Right lobe of liver (tissue), 6 donors: ENCODE results near the gene ZNF644. TPM values are rescaled to one million over a fixed set of nuclear protein-coding genes. Genes with fewer than 3 reads are reported as not detected.

Experiments used
- ATAC-seq, 4 donors: fragments of 200-7000 bp; cut with Tn5 transposase; one replicate each; pipeline ENCODE4 v1.9.1; 2020; ENCODE audit warnings: mild to moderate bottlenecking in 4 of 4, moderate library complexity in 4 of 4
- DNase-seq, 3 donors: peaks; one replicate each; pipeline ENCODE4 v3.0.0-alpha.2; 2020
- H3K27ac ChIP-seq, 3 donors: fragments of 200-600 bp; one replicate each; pipeline ENCODE4 v1.8.0; 2022
- H3K27me3 ChIP-seq, 2 donors: fragments of 200-600 bp; one replicate each; pipeline ENCODE4 v1.8.0; 2022
- H3K36me3 ChIP-seq, 4 donors: fragments of 200-600 bp; sonication (generic) in 1 of 4; one replicate each; pipeline versions ENCODE4 v1.5.1 to v1.8.0; 2017 to 2022; ENCODE audit warnings: control low read depth in 1 of 4
- H3K4me1 ChIP-seq, 4 donors: fragments of 200-600 bp; sonication (generic) in 1 of 4; one replicate each; pipeline versions ENCODE4 v1.5.1 to v1.8.0; 2017 to 2022; ENCODE audit warnings: control low read depth in 1 of 4
- H3K4me3 ChIP-seq, 3 donors: fragments of 200-600 bp; one replicate each; pipeline ENCODE4 v1.8.0; 2022
- H3K9me3 ChIP-seq, 4 donors: fragments of 200-600 bp; sonication (generic) in 1 of 4; one replicate each; pipeline versions ENCODE4 v1.5.1 to v1.8.0; 2017 to 2022; ENCODE audit warnings: control low read depth in 1 of 4
- CTCF ChIP-seq, 4 donors: fragments of 200-600 bp in 3 of 4; fragments of 450-650 bp in 1 of 4; IDR thresholded peaks; one replicate each; pipeline versions ENCODE4 v1.5.1 to v1.8.0; 2016 to 2022; ENCODE audit warnings: antibody characterized with exemption in 4 of 4, mild to moderate bottlenecking in 2 of 4
- POLR2A ChIP-seq: fragments of 450-650 bp; IDR thresholded peaks from one replicate; pipeline ENCODE4 v1.6.1; 2017; ENCODE audit warnings: antibody characterized with exemption, mild to moderate bottlenecking
- WGBS: methylation state at CpG from one replicate; pipeline ENCODE4 v1.1.6; 2018; ENCODE audit warnings: low coverage, low lambda C conversion rate; ENCODE audit not compliant: insufficient coverage; ENCODE audit errors: missing lambda C conversion rate; 5-methylcytosine and 5-hydroxymethylcytosine counted together
- intact Hi-C, 2 donors: fragments of 100-400 bp; cut with DNase I; formaldehyde crosslinking; loops; one replicate each; pipeline versions ENCODE4 v1.11.2 to v1.14.1; 2022
- total RNA-seq, 6 experiments: library from RNA; depleted of rRNA in 2 of 6; stranded (reverse); fragments of >200 nt in 2 of 6; fragmentation: NEBNext Ultra II Directional in 3 of 6; extraction: Animal tissue kit (Norgen Biotek cat#: 25700) in 3 of 6; gene quantifications; one replicate each; pipeline versions ENCODE4 v1.1.0 to v1.2.4, GENCODE V29; 2016 to 2023
- donor health status: DM: no; HTN: yes; CAD: no.
- donor health status: DM: no; HTN: no; CAD: no.
- donor health status: DM: no; HTN: no; CAD: no.
- donor health status: DM: no; HTN: yes; CAD: no.
- donor health status: DM: no; HTN: yes; CAD: no.

Gene ZNF644
- total RNA-seq, 6 experiments from 2014 or later: 19.3 to 26.9 (median 19.9) TPM

- ATAC-seq (no peak), DNase-seq (no peak)
- Histone ChIP-seq H3K27me3 (no peaks in the 10 kb centered on the region), H3K4me1 (peaks cover 0 to 19% (median 0%) of the 10 kb centered on the region in 4 donors), H3K4me3 (no peak overlapping the region), H3K9me3 (peaks cover 0 to 6% (median 0%) of the 10 kb centered on the region in 4 donors), H3K27ac (no peak overlapping the region), H3K36me3 (no peaks in the 10 kb centered on the region)
- intact Hi-C loops: no loop called here
- TF ChIP-seq CTCF (IDR thresholded peaks at IDR 0.05): no peak
- TF ChIP-seq POLR2A: no peak
- 100% methylated on average over 3 of the region's 4 CpGs for WGBS
These were observed 32.5 kb downstream of the ZNF644 start for GRCh38 chr1:90989302-90989701.

- intact Hi-C loops: no loop called here
- DNase-seq: no peak
- no peak for ATAC-seq
- H3K36me3 ChIP-seq: no peaks in the 10 kb centered on the region
- peaks cover 0 to 6% (median 0%) of the 10 kb centered on the region in 4 donors for H3K9me3 ChIP-seq
- WGBS: 100% methylated on average over 2 of the region's 2 CpGs
- H3K4me3 ChIP-seq: no peak overlapping the region
- H3K27ac ChIP-seq: no peak overlapping the region
- TF ChIP-seq CTCF (IDR thresholded peaks at IDR 0.05) (no peak), POLR2A (no peak)
- H3K4me1 ChIP-seq: peaks cover 0 to 6% (median 0%) of the 10 kb centered on the region in 4 donors
- no peaks in the 10 kb centered on the region for H3K27me3 ChIP-seq
These were observed 34.0 kb downstream of the ZNF644 start for GRCh38 chr1:90987841-90988240.

- ATAC-seq (no peak), DNase-seq (no peak)
- Histone ChIP-seq H3K4me1 (peaks cover 0 to 6% (median 0%) of the 10 kb centered on the region in 4 donors), H3K36me3 (no peaks in the 10 kb centered on the region), H3K9me3 (peaks cover 0 to 6% (median 0%) of the 10 kb centered on the region in 4 donors), H3K4me3 (no peak overlapping the region), H3K27me3 (no peaks in the 10 kb centered on the region), H3K27ac (no peak overlapping the region)
- 50% methylated on average over 2 of the region's 2 CpGs for WGBS
- intact Hi-C loops: no loop called here
- no peak for TF ChIP-seq CTCF (IDR thresholded peaks at IDR 0.05)
- TF ChIP-seq POLR2A: no peak
These were observed 34.9 kb downstream of the ZNF644 start for GRCh38 chr1:90986953-90987352.

- no peaks in the 10 kb centered on the region for H3K9me3 ChIP-seq
- TF ChIP-seq POLR2A (no peak), CTCF (IDR thresholded peaks at IDR 0.05) (no peak)
- peaks cover 0 to 5% (median 0%) of the 10 kb centered on the region in 4 donors for H3K4me1 ChIP-seq
- no peak overlapping the region for H3K4me3 ChIP-seq
- no peaks in the 10 kb centered on the region for H3K27me3 ChIP-seq
- H3K36me3 ChIP-seq: no peaks in the 10 kb centered on the region
- 93% methylated on average over 1 of the region's 1 CpG for WGBS
- DNase-seq (no peak), ATAC-seq (no peak)
- no peak overlapping the region for H3K27ac ChIP-seq
- intact Hi-C loops: no loop called here
These were observed 44.3 kb downstream of the ZNF644 start for GRCh38 chr1:90977522-90977921.
